SK-N-SH (cell line): ENCODE results near the gene FALEC.

Experiments used
- CTCF ChIP-seq: fragments of 200-600 bp; sonication (generic); IDR thresholded peaks from 2 replicates; pipeline ENCODE4 v1.6.1; 2017; ENCODE audit warnings: antibody characterized with exemption, mild to moderate bottlenecking, moderate library complexity
- EZH2phosphoT487 ChIP-seq: fragments of 200-600 bp; sonication (generic); IDR thresholded peaks from 2 replicates; pipeline ENCODE4 v1.6.1; 2017; ENCODE audit warnings: low read depth, mixed run types, mild to moderate bottlenecking, antibody characterized with exemption, moderate library complexity, borderline replicate concordance
- FOXM1 ChIP-seq: IDR thresholded peaks from 2 replicates; pipeline ENCODE4 v1.4.0; 2012; ENCODE audit warnings: low read depth, mild to moderate bottlenecking
- NRF1 ChIP-seq: IDR thresholded peaks from 2 replicates; pipeline ENCODE4 v1.6.1; 2012; ENCODE audit warnings: low read depth, mild to moderate bottlenecking, low read length

DNA sequence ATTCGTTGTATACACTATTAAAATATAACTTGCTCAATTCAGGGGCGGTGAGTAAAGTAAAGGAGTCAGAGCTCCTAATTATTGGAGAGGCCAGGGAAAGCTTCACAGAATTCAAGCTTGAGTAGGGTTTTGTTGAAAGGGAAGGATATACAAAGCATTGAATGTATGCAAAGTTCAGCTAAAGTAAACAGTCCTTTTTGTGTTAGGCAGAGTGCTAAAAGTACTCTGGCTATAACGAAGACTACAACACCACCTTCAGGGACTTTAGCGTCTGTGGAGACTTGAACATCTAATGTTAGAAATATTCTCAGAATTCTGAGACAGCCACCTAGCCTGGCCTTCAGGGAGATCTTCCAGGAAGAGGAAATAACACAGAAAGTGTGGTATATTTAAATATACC lies 1.1 kb downstream of the FALEC start:
- TF ChIP-seq NRF1 (no peak), FOXM1 (no peak), CTCF (no peak), EZH2phosphoT487 (no peak)
